ENCODE measurements around the gene CYP26C1.

The CYP26C1 gene
- 0 to 0.33 (median 0.07) reads per million in 18 experiments for total RNA-seq

- DNase-seq: no peak
Measured at GRCh38 chr10:93059975-93060886, at the start of gene CYP26C1. TSS of gene CYP26C1 (plus strand) at chr10:93060798. CDS start at chr10:93061264, 466 bp downstream.

GRCh38 chr10:93015722-93016121, 44.9 kb upstream of the CYP26C1 start:
- DNase-seq: no peak

GRCh38 chr10:93023013-93023650, 37.5 kb upstream of the CYP26C1 start:
- no peak for DNase-seq

- DNase-seq: no peak
Measured at GRCh38 chr10:93026072-93026471, 34.5 kb upstream of the CYP26C1 start.

GRCh38 chr10:93027508-93027907, 33.1 kb upstream of the CYP26C1 start:
- DNase-seq: no peak

GRCh38 chr10:93028883-93029282, 31.7 kb upstream of the CYP26C1 start:
- DNase-seq: no peak

GRCh38 chr10:93030409-93030808, 30.2 kb upstream of the CYP26C1 start:
- no peak for DNase-seq

GRCh38 chr10:93032105-93032808, 28.3 kb upstream of the CYP26C1 start:
- DNase-seq: no peak

- no peak for DNase-seq
Measured at GRCh38 chr10:93032809-93033137, 27.8 kb upstream of the CYP26C1 start.

- DNase-seq: no peak
Measured at GRCh38 chr10:93034426-93034825, 26.2 kb upstream of the CYP26C1 start.

GRCh38 chr10:93039110-93039509, 21.5 kb upstream of the CYP26C1 start:
- DNase-seq: no peak

- peak; percentile 27 to 35 for DNase-seq
Measured at GRCh38 chr10:93039721-93040120, 20.9 kb upstream of the CYP26C1 start.

- no peak for DNase-seq
Measured at GRCh38 chr10:93054486-93054885, 6.1 kb upstream of the CYP26C1 start.

GRCh38 chr10:93058139-93058538, 2.5 kb upstream of the CYP26C1 start:
- no peak for DNase-seq

GRCh38 chr10:93060887-93061593, 442 bp downstream of the CYP26C1 start:
- DNase-seq: no peak

GRCh38 chr10:93061594-93062513, 1.3 kb downstream of the CYP26C1 start:
- no peak for DNase-seq

- peak; percentile 26 to 48 for DNase-seq
Measured at GRCh38 chr10:93062514-93063143, 2.0 kb downstream of the CYP26C1 start.

- no peak for DNase-seq
Measured at GRCh38 chr10:93063144-93063976, 2.8 kb downstream of the CYP26C1 start.

GRCh38 chr10:93063977-93064660, 3.5 kb downstream of the CYP26C1 start:
- no peak for DNase-seq

All from inflammatory macrophage (primary cell).